Peyer's patch (tissue), 4 donors: ENCODE data around the gene ZNF367. TPM values are rescaled to one million over a fixed set of nuclear protein-coding genes. Genes with fewer than 3 reads are reported as not detected.
"Not testable (repeated sequence)": the region's sequence is repeated elsewhere in the genome, so short reads cannot be mapped to it uniquely, and the experiment has no call there.

ENCODE experiments used
- DNase-seq, 3 donors: peaks; one replicate each; pipeline ENCODE4 v3.0.0-alpha.2; 2017 to 2019
- H3K27ac ChIP-seq, 4 donors: fragments of 200-600 bp; sonication (generic); one replicate each; pipeline ENCODE4 v1.5.1; 2016 to 2019
- H3K27me3 ChIP-seq, 2 donors: fragments of 200-600 bp; sonication (generic); one replicate each; pipeline ENCODE4 v1.5.1; 2019
- H3K36me3 ChIP-seq, 3 donors: fragments of 200-600 bp; sonication (generic); one replicate each; pipeline ENCODE4 v1.5.1; 2016 to 2019
- H3K4me1 ChIP-seq, 4 donors: fragments of 200-600 bp; sonication (generic); one replicate each; pipeline ENCODE4 v1.5.1; 2016 to 2019
- H3K4me3 ChIP-seq, 4 donors: fragments of 200-600 bp; sonication (generic); 1 replicate in 3 of 4; 2 replicates in 1 of 4; pipeline ENCODE4 v1.5.1; 2016 to 2019; ENCODE audit warnings: mild to moderate bottlenecking in 1 of 4
- H3K9me3 ChIP-seq, 4 donors: fragments of 200-600 bp; sonication (generic); one replicate each; pipeline ENCODE4 v1.5.1; 2016 to 2019; ENCODE audit warnings: mild to moderate bottlenecking in 1 of 4
- POLR2A ChIP-seq, 2 donors: fragments of 450-650 bp; IDR thresholded peaks; one replicate each; pipeline ENCODE4 v1.5.1; 2017; ENCODE audit warnings: antibody characterized with exemption in 2 of 2, mild to moderate bottlenecking in 2 of 2, moderate library complexity in 2 of 2
- total RNA-seq, 4 donors: library from RNA; depleted of rRNA; stranded (reverse); fragments of >200 nt; gene quantifications; one replicate each; pipeline ENCODE4 v1.1.0, GENCODE V29; 2016
- TF ChIP-seq, protein P1 (sequence below), 6 experiments: fragments of 450-650 bp in 4 of 6; fragments of 200-600 bp in 2 of 6; sonication (generic) in 1 of 6; IDR thresholded peaks; one replicate each; pipeline ENCODE4 v1.5.1; 2017 to 2019; ENCODE audit warnings: antibody characterized with exemption in 6 of 6, mild to moderate bottlenecking in 3 of 6, moderate library complexity in 1 of 6

ZNF367 gene
- total RNA-seq, 4 donors from 2014 or later = 1.5 to 7.4 (median 3.4) TPM

DNA sequence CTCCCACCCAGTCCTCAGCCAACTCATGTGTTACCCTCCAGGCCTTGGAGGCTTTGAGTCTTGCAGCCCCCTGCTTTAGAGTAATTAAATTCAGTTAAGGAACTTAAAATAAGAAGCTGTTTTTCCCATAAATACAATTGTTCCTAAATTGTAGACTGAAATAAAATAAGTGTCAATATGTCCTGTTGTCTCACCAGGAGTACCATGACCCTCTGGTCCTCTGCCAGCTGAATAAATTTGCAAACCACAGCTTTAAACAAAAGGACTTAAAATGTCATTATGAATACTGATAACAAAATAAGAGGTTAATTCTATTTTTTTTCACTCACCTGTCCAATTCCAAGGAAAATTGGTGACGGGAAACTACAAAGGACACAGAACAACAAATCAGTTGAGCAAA is 50.2 kb downstream of the ZNF367 start:
- Histone ChIP-seq H3K27ac (no peak overlapping the region), H3K4me3 (no peak overlapping the region), H3K4me1 (no peaks in the 10 kb centered on the region), H3K9me3 (no peaks in the 10 kb centered on the region), H3K36me3 (peaks cover 0 to 22% (median 0%) of the 10 kb centered on the region in 3 donors), H3K27me3 (no peaks in the 10 kb centered on the region)
- no peak for DNase-seq
- TF ChIP-seq POLR2A (IDR thresholded peaks at IDR 0.05) = no peak
- TF ChIP-seq, protein P1, sequence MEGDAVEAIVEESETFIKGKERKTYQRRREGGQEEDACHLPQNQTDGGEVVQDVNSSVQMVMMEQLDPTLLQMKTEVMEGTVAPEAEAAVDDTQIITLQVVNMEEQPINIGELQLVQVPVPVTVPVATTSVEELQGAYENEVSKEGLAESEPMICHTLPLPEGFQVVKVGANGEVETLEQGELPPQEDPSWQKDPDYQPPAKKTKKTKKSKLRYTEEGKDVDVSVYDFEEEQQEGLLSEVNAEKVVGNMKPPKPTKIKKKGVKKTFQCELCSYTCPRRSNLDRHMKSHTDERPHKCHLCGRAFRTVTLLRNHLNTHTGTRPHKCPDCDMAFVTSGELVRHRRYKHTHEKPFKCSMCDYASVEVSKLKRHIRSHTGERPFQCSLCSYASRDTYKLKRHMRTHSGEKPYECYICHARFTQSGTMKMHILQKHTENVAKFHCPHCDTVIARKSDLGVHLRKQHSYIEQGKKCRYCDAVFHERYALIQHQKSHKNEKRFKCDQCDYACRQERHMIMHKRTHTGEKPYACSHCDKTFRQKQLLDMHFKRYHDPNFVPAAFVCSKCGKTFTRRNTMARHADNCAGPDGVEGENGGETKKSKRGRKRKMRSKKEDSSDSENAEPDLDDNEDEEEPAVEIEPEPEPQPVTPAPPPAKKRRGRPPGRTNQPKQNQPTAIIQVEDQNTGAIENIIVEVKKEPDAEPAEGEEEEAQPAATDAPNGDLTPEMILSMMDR (IDR thresholded peaks at IDR 0.05) = no peak

DNA sequence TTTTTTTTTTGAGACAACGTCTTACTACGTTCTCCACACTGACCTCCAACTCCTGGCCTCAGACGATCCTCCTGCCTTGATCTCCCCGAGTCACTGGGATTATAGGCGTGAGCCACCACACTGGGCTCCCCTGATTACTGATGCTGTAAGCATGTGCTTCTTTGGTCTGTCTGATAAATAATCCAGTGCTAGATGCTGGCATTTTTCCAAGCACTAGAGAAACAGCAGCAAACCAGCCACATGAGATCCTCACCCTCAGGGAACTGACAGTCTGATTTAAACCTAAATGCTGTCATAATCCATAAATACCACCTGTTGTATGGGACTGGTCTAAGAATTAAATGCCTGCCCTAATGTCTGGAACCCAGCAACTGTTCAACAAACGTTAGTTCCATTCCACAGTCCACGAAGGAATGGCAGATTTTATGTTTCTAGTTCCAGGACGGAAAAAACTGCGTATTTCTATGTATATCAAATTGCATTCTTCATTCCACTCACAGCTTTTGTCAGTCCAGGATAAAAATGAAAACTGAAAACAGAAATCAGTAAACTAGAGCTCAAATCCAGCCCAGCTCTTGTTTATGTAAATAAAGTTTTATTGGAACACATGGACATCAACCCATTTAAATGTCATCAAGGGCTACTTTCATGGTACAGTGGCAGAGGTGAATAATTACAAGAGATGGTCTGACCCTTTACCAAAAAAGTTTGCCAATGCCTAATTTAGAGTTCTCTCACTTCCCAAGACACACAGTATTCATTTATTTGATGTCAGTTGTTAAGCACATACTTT is 54.8 kb downstream of the ZNF367 start:
- no peaks in the 10 kb centered on the region for H3K4me1 ChIP-seq
- H3K36me3 ChIP-seq = peaks cover 0 to 63% (median 0%) of the 10 kb centered on the region in 3 donors
- no peaks in the 10 kb centered on the region for H3K9me3 ChIP-seq
- no peak for TF ChIP-seq POLR2A (IDR thresholded peaks at IDR 0.05)
- TF ChIP-seq, protein P1 (IDR thresholded peaks at IDR 0.05) = no peak
- H3K27me3 ChIP-seq = no peaks in the 10 kb centered on the region
- H3K4me3 ChIP-seq = no peak overlapping the region
- DNase-seq = no peak
- no peak overlapping the region for H3K27ac ChIP-seq

DNA sequence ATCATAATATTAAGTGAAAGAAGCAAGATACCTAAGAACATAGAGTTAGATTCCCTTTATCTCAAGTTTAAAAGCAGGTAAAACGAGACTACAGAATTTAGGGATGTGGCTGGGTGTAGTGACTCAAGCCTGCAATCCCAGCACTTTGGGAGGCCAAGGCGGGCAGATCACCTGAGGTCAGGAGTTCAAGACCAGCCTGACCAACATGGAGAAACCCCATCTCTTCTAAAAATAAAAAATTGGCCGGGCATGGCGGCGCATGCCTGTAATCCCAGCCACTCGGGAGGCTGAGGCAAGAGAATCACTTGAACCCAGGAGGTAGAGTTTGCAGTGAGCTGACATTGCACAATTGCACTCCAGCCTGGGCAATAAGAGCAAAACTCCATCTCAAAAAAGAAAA is 56.1 kb downstream of the ZNF367 start:
- peaks cover 0 to 63% (median 0%) of the 10 kb centered on the region in 3 donors for H3K36me3 ChIP-seq
- H3K27me3 ChIP-seq, H3K4me1 ChIP-seq, DNase-seq, H3K4me3 ChIP-seq, H3K27ac ChIP-seq, H3K9me3 ChIP-seq: not testable (repeated sequence)

DNA sequence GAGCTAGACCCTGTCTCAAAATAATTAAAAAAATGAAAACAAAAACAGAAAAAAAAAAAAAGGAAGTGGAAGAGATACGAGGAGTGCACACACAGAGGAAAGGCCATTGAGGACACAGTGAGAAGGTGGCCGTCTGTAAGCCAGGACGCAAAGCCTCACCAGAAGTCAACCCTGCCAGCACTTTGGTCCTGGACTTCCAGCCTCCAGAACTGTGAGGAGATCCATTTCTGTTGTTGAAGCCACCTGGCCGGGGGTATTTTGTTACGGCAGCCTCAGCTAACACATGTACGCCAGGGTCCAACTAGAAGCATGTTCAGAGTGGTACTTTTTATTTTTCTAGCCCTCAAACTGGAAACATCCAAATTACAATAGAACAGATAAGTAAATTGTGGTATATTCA is 56.5 kb downstream of the ZNF367 start:
- H3K4me1 ChIP-seq = no peaks in the 10 kb centered on the region
- no peak overlapping the region for H3K27ac ChIP-seq
- no peaks in the 10 kb centered on the region for H3K9me3 ChIP-seq
- no peaks in the 10 kb centered on the region for H3K27me3 ChIP-seq
- H3K36me3 ChIP-seq = peaks cover 0 to 68% (median 0%) of the 10 kb centered on the region in 3 donors
- no peak overlapping the region for H3K4me3 ChIP-seq
- no peak for DNase-seq
- TF ChIP-seq, protein P1 (IDR thresholded peaks at IDR 0.05) = no peak
- TF ChIP-seq POLR2A (IDR thresholded peaks at IDR 0.05) = no peak

DNA sequence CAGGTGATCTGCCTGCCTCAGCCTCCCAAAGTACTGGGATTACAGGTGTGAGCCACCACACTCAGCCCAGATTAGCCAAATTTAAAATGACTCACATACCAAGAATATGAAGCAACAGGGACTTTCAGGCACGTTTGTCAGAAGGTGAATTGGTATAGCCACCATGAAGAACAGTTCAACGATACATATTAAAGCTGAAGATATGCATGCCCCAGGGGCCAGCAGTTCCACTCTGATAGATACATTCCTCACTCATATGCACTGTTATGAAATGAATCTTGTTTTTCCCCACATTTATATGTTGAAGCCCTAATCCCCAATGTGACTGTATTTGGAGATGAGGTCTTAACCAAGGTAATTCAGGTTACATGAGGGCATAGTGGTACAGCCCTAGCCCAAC is 57.2 kb downstream of the ZNF367 start:
- no peak overlapping the region for H3K27ac ChIP-seq
- no peak for DNase-seq
- TF ChIP-seq, protein P1 (IDR thresholded peaks at IDR 0.05) = no peak
- TF ChIP-seq POLR2A (IDR thresholded peaks at IDR 0.05) = no peak

DNA sequence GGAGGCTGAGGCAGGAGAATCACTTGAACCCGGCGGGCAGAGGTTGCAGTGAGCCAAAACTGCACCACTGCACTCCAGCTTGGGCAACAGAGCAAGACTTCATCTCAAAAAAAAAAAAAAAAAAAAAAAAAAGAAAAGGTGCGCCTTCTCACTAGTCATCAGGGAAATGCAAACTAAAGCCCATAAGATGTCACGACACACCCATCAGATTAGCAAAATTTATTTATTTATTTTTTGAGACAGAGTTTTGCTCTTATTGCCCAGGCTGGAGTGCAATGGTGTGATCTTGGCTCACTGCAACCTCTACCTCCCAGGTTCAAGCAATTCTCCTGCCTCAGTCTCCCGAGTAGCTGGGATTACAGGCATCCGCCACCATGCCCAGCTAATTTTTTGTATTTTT is 57.6 kb downstream of the ZNF367 start:
- H3K9me3 ChIP-seq, DNase-seq, H3K27me3 ChIP-seq, H3K4me3 ChIP-seq, H3K27ac ChIP-seq, H3K4me1 ChIP-seq: not testable (repeated sequence)
- H3K36me3 ChIP-seq = peaks cover 0 to 77% (median 0%) of the 10 kb centered on the region in 3 donors

More for the DNA sequence above, 57.2 kb downstream of the ZNF367 start:
- Histone ChIP-seq H3K4me3 (no peak overlapping the region), H3K27me3 (no peaks in the 10 kb centered on the region), H3K36me3 (peaks cover 0 to 75% (median 0%) of the 10 kb centered on the region in 3 donors), H3K4me1 (no peaks in the 10 kb centered on the region), H3K9me3 (no peaks in the 10 kb centered on the region)
